ENCODE measurements around the gene CEACAM21.

CEACAM21 gene

GRCh38 chr19:41575998-41576397, at the start of gene CEACAM21:
TSS of gene CEACAM21 (plus strand) at chr19:41576166. CDS start at chr19:41576275, 109 bp downstream.
- DNase-seq (ENCODE audit: low read depth in 1 of 2, low spot score in 1 of 2): no peak

DNA sequence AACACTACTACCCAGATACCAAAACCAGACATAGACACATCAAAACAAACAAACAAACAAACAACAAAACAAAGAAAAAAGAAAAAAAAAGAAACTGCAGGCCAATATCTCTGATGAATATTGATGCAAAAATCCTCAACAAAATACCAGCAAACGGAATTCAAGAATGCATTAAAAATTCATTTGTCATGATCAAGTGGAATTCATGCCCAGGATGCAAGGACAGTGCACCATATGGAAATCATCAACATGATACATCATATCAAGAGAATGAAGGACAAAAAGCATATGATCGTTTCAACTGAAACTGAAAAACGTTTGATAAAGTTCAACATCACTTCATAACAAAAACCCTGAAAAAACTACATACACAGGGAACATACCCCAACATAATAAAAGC, 48.9 kb upstream of the CEACAM21 start:
- DNase-seq (ENCODE audit: low read depth in 1 of 2, low spot score in 1 of 2): no peak

DNA sequence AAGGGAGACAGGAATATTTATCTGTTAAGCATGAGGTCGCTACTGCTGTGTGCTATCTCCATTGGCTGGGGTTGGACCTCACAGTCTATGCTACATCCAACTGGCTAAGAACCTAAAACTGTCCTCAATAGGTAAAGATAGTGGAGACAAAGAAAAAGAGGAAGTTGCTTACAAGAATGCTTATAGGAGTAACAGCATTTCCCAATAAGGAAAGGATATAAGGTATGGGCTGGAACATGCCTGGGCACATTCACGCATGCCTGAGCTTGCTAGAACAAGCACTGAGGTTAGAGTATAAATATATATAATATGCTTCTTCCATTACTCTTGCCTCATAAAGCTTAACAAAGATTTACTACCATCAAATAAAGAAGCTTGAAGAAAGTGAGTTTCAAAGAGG, 47.9 kb upstream of the CEACAM21 start:
- no peak for DNase-seq (ENCODE audit: low read depth in 1 of 2, low spot score in 1 of 2)

- no peak for DNase-seq (ENCODE audit: low read depth in 1 of 2, low spot score in 1 of 2)
Observed at GRCh38 chr19:41529484-41530183, 46.3 kb upstream of the CEACAM21 start.

DNA sequence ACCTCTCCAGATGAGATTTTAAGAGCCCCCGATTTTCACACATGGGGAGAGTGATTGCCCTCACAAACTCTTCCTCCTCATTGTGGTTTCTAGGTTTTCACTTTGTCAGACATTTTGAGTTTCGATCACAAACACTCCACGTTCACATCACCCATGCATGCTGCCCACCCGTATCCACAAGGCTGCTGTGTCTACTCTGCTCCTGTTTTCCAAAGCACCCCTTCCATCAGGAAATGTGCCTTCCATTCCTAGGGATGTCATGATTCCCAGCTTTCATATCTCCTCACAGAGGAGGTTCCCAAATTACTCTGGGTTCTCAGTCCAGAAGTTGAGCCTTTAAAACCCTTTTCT, 45.8 kb upstream of the CEACAM21 start:
- no peak for DNase-seq (ENCODE audit: low read depth in 1 of 2, low spot score in 1 of 2)

DNA sequence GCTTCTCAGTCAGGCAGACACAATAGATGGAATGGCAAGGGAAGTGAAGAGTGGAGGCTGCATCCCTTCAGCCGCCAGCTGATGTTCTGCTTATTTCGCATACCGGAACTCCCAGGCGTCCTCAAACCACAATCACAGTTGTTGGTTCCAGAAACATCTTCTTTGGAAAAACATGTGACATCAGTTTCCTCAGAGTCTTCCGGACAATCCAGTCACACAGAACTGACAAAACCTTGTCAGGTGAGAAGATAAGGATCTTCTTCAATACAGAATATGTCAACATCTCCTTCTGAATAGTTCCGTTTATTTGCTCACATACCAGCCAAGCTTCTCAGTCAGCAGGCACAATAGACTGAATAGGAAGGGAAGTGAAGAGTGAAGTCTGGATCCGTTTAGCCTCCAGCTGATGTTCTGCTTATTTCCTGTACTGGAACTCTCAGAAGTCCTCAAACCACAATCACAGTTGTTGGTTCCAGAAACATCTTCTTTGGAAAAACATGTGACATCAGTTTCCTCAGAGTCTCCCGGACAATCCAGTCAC, 45.1 kb upstream of the CEACAM21 start:
- no peak for DNase-seq (ENCODE audit: low read depth in 1 of 2, low spot score in 1 of 2)

DNA sequence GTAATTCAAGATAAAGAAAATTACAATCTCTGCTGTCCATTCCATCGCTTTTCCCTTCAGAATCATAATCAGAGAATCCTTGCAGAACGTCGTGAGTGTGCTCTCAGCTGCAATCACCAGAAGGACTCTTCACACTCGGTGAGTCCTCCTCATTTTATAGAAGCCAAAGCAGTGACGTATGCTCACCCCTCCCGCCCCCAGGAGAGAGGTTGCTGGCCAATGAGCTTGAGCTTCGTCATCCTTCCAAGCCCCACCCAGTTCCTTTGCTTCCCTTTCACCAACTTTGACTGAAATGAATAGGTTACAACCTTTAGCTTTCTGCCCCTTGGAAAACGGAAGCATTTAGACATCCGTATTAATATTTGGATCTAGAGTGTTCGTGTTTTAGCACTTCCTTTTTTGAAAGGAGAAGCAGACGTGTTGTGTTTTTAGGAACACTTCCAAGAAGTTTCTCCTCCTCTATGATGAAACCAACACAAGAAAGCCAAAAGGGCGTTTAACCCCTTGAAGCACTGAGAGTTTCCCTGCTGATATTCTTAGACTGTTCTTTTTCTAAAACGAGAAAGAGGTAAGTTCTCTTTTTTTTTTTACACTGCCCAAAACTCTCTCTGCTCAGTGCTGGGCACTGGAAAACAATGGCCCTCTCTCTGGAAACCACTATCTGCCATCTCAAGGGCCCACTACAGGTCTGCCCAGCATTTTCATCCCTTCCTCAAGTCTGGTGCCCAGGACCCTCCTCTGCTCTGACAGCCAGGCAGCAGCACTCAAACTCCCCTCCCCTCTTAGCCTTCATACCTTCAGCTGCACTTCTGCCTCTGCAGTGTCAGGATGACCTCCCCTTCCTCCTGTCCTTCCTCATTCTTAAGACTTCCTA, 44.3 kb upstream of the CEACAM21 start:
- DNase-seq (ENCODE audit: low read depth in 1 of 2, low spot score in 1 of 2): peak; percentile 51 to 67

- no peak for DNase-seq (ENCODE audit: low read depth in 1 of 2, low spot score in 1 of 2)
Observed at GRCh38 chr19:41532526-41532925, 43.4 kb upstream of the CEACAM21 start.

GRCh38 chr19:41533671-41534215, 42.2 kb upstream of the CEACAM21 start:
- DNase-seq (ENCODE audit: low read depth in 1 of 2, low spot score in 1 of 2): no peak

DNA sequence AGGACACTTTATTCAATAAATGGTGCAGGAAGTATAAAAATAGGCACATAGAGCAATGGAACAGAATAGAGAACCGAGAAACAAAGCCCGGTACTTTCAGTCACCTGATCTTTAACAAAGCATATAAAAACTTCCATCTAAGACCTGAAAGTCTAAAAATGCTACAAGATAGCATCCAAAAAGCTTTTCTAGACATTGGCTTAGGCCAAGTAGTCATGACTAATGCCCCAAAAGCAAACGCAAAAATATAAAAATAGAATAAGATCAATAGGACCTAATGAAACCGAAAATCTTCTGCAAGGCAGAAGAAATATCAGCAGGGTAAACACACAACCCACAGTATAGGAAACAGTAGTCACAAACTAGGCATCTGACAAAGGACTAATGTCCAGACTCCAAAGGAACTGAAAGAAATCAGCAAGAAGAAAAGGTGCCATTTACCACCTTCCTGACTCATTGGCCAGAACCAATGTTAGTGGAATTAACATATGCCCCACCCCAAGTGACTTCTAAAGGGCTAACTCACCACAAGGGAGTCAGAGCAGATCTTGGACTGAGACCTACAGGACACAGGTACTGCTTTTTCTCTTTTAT, 40.8 kb upstream of the CEACAM21 start:
- DNase-seq (ENCODE audit: low read depth in 1 of 2, low spot score in 1 of 2): no peak

DNA sequence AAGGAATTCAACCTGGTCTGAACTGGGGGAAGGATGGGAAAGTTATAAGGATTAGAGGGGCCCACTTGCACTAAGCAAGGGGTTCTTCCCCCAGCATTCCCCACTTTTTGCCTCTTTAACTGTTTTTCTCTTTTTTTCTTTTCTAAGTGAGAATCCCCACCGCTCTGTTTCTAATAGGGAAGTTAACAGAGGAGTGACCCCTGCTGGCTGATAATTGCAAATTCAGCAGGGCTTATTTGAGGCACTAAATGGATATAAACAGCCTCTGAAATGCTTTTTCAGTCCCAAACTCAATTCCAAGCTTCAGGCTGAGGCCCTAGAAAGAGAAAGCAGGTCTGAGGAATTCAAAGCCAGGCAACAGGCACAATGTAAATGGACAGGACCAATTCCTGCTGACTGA, 38.2 kb upstream of the CEACAM21 start:
- DNase-seq (ENCODE audit: low read depth in 1 of 2, low spot score in 1 of 2): no peak

DNA sequence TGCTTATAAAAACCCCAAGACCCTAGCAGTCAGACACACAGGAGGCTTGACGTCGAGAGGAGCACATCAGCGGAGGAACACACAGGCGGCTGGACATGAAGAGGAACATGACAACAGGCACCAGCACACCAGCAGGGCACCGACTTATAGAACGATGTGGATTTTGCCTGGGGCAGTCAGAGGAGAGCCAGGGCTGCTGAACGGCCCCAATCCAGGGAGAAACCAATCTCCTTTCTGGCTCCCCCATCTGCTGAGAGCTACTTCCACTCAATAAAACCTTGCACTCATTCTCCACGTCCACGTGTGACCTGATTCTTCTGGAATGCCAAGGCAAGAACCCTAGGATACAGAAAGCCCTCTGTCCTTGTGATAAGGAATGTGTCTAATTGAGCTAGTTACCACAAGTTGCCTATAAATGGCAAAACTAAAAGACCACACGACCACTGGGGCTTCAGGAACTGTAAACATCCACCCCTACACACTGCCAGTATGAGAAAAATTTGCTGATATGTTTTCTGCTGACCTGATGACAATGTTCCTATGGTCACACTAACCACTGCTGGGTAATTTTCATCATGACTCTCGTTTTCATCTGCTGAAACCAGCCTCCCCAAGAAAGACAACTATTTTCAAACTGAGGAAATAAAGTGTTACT, 35.8 kb upstream of the CEACAM21 start:
- DNase-seq (ENCODE audit: low read depth in 1 of 2, low spot score in 1 of 2): no peak

DNA sequence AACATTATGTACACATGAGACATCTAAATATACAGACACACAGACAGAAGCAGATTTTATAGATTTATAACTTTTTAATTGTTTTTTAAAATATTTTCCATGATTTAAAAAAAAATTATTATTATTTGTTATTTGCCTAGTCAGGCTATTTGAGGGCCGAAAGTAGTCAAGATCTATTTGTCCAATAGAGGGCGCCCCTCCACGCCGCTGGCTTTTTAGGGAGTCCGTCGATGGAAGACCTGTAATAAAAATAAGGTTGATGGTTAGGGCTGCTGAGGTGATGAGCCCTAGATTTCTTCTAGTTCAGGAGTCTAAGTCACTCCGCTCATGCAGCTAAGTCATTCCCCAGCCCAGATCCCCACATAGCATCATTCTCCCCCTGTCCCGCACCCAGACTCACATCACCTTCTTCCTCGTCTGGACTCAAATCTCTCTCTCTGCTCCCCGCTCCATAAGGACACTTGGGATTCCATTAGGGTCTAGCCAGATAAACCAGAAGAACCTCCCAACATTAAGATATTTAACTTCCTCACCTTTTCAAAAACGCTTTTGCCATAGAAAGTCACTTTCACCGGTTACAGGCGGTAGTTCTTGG, 33.9 kb upstream of the CEACAM21 start:
- peak; percentile 65 to 73 for DNase-seq (ENCODE audit: low read depth in 1 of 2, low spot score in 1 of 2)

DNA sequence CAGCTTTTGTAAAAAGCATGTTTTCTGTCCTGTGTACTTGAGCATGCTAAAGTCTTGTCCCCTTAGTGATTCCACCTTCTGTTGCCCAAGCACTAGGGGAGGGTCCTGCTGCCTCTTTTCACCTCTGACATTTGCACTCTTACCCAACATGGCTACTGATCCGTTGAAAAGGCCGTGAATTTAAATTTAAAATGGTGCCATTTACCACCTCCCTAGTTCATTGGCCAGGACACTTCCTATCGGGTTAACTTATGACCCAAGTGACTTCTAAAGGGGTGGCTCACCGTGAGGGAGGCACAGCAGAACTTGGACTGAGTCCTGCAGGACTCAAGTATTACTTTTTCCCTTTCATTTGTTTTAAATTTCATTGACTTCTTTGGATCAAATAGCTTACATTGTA, 33.3 kb upstream of the CEACAM21 start:
- DNase-seq (ENCODE audit: low read depth in 1 of 2, low spot score in 1 of 2): no peak

DNA sequence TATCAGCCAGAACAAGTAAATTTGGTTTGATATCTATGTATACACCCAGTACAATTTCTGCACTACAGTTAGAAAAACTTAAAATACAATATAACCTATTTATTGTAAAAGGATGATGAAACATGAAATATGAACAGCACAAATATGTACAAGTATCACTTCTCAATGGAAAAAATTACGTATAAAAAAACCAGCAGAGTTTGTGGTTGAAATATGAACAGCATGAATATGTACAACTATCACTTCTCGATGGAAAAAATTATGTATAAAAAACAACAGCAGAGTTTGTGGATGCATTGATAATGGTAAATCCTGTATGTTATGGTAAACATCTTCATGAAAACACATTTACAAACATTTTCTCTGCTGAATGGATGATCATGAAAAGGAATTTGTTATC, 32.4 kb upstream of the CEACAM21 start:
- no peak for DNase-seq (ENCODE audit: low read depth in 1 of 2, low spot score in 1 of 2)

GRCh38 chr19:41545547-41545946, 30.4 kb upstream of the CEACAM21 start:
- DNase-seq (ENCODE audit: low read depth in 1 of 2, low spot score in 1 of 2): no peak

DNA sequence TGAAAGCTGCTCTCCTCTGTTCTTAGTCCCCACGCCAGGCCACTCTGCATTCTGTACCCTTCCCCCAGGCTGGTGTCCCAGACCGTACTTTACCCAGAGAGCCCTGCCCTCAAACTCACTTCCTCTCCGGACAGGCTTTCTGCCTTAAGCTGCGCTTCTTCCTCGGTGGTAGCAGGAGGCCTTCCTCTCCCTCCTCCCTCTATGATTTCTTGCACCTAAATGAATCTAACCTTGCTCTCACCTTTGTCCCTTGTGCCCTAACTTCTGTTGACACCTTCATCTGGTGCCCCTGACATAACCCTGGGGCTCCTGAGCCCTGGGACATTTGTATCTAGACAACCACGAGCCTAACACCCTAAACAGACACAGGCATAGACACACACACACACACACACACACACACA, 29.6 kb upstream of the CEACAM21 start:
- no peak for DNase-seq (ENCODE audit: low read depth in 1 of 2, low spot score in 1 of 2)

DNA sequence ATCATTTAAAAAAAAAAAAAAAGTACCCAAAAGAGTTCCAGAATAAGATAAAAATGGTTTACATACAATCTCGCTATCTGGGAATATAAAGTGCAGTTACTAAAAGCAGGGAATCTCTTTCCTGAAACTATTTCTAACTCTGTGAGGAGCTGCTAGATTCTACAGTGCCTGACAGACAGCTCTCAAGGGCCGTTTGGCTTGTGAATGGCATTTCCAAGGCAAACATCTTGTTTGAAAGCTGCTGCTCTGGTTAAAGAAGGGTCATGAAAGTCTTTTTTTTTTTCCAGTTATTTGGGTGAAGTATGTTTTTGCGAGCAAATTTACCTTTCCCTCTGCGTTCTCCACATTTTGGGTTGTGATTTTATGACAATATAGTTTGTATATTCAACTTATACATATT, 29.0 kb upstream of the CEACAM21 start:
- DNase-seq (ENCODE audit: low read depth in 1 of 2, low spot score in 1 of 2): no peak

- DNase-seq (ENCODE audit: low read depth in 1 of 2, low spot score in 1 of 2): no peak
Observed at GRCh38 chr19:41547569-41547968, 28.4 kb upstream of the CEACAM21 start.

GRCh38 chr19:41548047-41548446, 27.9 kb upstream of the CEACAM21 start:
- DNase-seq (ENCODE audit: low read depth in 1 of 2, low spot score in 1 of 2): no peak
